GM18517 (cell line): ENCODE results near the gene NR4A3.
A peak's percentile ranks its signal among the peaks of the same experiment; 100 is the strongest.
"Not testable (repeated sequence)": the region's sequence is repeated elsewhere in the genome, so short reads cannot be mapped to it uniquely, and the experiment has no call there.

ENCODE experiments used
- ATAC-seq: cut with Tn5 transposase; IDR thresholded peaks from one replicate; pipeline ENCODE4 v1.9.1; 2021; ENCODE audit warnings: mild to moderate bottlenecking, moderate library complexity; ENCODE audit not compliant: unreplicated experiment

Gene NR4A3

DNA sequence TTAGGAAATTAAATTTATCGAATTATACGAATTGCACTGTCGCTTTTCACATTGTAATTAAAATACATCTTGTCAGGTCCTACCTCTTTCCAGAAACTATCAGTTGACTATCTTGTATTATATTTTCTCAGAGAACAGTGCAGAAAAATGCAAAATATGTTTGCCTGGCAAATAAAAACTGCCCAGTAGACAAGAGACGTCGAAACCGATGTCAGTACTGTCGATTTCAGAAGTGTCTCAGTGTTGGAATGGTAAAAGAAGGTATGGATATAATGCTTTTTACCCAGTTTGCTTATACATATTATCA lies 10.8 kb downstream of the NR4A3 start:
- no peak for ATAC-seq

GRCh38 chr9:99833735-99834134 lies 12.1 kb downstream of the NR4A3 start:
- no peak for ATAC-seq

- no peak for ATAC-seq
Measured at GRCh38 chr9:99834474-99834873, 12.8 kb downstream of the NR4A3 start.

GRCh38 chr9:99835142-99835541 lies 13.5 kb downstream of the NR4A3 start:
- no peak for ATAC-seq

- ATAC-seq, result no peak
Measured at GRCh38 chr9:99835581-99835980, 13.9 kb downstream of the NR4A3 start.

GRCh38 chr9:99840072-99840471 lies 18.4 kb downstream of the NR4A3 start:
- ATAC-seq, result no peak

- ATAC-seq, result no peak
Measured at GRCh38 chr9:99845063-99845462, 23.4 kb downstream of the NR4A3 start.

GRCh38 chr9:99848447-99848846 lies 26.8 kb downstream of the NR4A3 start:
- no peak for ATAC-seq

GRCh38 chr9:99850736-99851499 lies 29.2 kb downstream of the NR4A3 start:
- ATAC-seq, result no peak

DNA sequence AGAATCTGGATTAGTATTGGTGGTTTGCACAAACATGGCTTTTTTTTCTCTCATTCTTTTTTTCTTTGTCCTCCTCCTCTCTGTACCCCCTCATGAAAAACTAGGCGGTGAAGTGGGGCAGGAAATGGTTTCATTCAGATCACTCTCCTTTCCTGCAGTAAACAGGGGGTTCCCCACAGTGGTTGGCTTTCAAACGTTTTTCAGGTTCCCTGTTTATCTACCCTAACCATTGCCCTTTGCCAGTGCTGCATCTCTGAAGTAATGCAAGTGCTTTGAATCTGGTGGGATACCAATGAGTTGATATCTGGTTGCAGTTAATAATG lies 29.8 kb downstream of the NR4A3 start:
- ATAC-seq, result peak; percentile 92

- peak; percentile 68 for ATAC-seq
Measured at GRCh38 chr9:99852617-99853016, 30.9 kb downstream of the NR4A3 start.

- no peak for ATAC-seq
Measured at GRCh38 chr9:99855467-99856176, 33.9 kb downstream of the NR4A3 start.

- ATAC-seq, result not testable (repeated sequence)
Measured at GRCh38 chr9:99857576-99857975, 35.9 kb downstream of the NR4A3 start.

DNA sequence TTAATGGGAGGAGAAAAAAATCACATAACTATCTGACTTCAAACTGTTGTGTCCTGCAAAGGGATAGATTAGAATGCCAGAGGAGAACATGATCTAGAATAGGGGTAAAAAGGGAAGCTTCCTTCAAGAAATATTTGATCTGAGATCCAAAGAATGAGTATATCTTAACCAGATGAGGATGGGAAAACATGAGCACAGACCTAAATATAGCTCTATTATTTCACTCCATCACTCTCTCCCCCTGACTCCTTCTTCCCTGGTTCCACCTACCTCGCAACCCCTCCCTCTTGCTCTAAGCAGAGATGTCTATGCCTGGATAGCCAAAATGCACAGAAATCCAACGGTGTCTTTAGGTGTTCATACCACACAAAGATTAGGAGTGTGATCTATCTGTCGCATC lies 36.4 kb downstream of the NR4A3 start:
- no peak for ATAC-seq

DNA sequence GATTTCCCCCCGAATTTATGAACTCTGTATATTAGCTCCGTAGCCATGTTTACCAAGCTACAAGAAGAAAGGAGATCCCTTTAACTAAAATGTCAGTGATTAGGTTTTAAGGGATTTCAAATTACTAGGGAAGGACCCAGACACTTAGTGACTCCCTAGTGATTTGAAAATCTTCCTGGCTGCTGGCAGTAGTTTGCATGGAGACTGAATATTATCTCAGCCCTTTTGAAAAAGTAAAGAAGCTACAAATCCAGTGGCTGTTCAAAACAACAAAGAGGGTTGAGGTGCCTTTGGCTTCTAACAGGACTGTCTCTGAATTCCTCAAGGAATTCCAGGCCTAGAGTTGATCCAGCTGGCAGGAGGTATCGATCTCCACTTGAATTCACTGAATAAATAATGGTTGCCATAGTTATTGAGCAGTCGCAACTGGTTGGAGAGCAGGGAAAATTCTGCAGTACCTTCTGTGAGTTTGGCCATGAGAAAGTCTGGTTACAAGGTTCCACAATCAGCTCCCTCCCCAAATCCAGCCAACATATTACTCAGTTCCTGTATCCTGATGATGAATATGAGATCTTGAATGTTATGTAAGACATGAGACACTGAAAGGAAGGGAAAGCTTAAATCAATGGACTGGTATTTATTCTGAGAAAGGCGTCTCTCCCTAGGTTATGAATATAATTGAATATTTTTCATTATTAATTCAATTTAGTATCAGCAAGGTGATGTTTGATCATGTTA lies 37.7 kb downstream of the NR4A3 start:
- no peak for ATAC-seq

- no peak for ATAC-seq
Measured at GRCh38 chr9:99860266-99860665, 38.6 kb downstream of the NR4A3 start.

DNA sequence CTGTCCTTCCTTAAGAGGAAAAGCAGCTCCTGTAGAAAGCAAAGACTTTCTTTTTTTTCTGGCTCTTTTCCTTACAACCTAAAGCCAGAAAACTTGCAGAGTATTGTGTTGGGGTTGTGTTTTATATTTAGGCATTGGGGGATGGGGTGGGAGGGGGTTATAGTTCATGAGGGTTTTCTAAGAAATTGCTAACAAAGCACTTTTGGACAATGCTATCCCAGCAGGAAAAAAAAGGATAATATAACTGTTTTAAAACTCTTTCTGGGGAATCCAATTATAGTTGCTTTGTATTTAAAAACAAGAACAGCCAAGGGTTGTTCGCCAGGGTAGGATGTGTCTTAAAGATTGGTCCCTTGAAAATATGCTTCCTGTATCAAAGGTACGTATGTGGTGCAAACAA lies 42.3 kb downstream of the NR4A3 start:
- no peak for ATAC-seq

GRCh38 chr9:99866398-99866797 lies 44.7 kb downstream of the NR4A3 start:
- no peak for ATAC-seq

DNA sequence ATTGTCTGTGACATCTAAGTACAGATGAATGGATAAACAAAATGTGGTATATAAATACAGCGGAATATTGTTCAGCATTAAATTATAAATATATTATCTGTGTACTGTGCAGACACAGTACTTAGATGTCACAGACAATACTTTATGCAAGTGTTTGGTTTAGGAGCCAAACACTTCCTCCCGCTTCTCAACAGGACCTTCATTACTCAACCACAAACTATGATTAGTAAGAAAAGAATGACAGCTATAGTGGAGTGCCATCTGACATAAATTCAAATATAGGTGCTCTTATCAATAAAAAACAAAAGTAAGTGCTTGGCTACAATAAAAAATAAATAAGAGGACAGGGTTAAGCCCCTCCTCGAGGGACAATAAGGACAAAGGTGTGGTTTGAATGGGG lies 45.9 kb downstream of the NR4A3 start:
- ATAC-seq, result no peak

DNA sequence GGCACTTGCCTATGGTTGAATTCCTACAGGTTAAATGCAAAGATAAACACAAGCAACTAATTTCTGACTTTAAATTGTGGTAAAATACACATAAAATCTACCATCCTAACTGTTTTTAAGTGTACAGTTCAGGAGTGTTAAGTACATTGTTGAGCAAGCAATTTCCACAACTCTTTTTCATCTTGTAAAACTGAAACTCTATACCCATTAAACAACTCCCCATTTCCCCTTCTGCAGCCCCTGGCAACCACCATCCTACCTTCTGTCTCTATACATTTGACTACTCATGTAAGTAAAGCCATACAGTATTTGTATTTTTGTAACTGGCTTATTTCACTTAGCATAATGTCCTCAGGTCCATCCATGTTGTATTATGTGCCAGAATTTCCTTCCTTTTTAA lies 46.3 kb downstream of the NR4A3 start:
- peak; percentile 71 for ATAC-seq

- peak; percentile 78 for ATAC-seq
Measured at GRCh38 chr9:99868845-99869244, 47.2 kb downstream of the NR4A3 start.

DNA sequence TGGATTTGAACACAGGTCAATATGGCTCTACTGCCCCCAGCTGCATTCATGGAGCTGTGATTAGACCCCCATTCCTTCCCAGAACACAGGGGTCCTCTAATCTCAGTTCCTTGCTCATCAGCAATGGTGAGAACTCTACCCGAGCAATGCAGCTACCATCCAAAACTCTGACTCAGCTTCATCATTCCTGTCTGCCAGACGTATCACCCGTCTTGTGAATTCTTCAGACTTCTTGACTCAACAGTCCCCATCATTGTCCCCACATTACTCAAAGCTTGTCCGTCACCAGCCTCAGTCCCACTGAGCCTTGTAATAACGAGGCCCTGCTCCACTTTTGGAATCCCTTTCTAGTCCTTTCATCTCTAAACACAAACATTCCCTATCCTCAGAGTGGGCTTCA lies 48.4 kb downstream of the NR4A3 start:
- ATAC-seq, result no peak
